Measurements from ENCODE around the gene RPRM. TPM values are rescaled to one million over a fixed set of nuclear protein-coding genes. Genes with fewer than 3 reads are reported as not detected.
"Not testable (repeated sequence)": the region's sequence is repeated elsewhere in the genome, so short reads cannot be mapped to it uniquely, and the experiment has no call there.

The RPRM gene

GRCh38 chr2:153455403-153455802, 23.2 kb downstream of the RPRM start:
- Histone ChIP-seq H3K4me1 (ENCODE audit: control insufficient read depth, insufficient read depth, low read length) (no peaks in the 10 kb centered on the region), H3K27me3 (ENCODE audit: control insufficient read depth, insufficient read depth, low read length) (no peaks in the 10 kb centered on the region), H3K9me3 (replicated peaks; ENCODE audit: low read length) (no peaks in the 10 kb centered on the region), H3K4me2 (ENCODE audit: low read length) (no peak overlapping the region), H3K36me3 (ENCODE audit: insufficient read depth, low read length) (no peaks in the 10 kb centered on the region), H3K4me3 (ENCODE audit: low read length) (no peak overlapping the region), H3K9ac (ENCODE audit: low read depth, low read length) (no peak overlapping the region)

DNA sequence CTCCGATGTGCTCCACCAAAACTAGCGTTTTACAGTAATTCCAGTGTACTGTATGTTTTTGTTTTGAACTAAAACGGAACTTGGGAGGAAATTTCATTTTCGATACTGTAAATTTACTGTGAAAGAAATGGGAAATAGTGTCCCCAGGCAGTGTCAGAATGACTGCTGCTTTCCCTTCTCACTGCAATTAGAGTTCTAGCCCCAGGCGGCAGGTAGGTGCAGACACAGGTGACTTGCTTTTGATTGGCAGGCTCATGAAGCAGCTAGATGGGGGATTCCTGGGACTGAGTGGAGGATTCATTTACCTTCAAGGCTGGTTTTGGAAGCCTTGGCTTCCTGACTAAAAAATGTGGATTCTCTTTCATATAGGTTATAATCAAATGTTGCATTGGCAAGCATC, 27.0 kb downstream of the RPRM start:
- no peaks in the 10 kb centered on the region for H3K27me3 ChIP-seq (ENCODE audit: control insufficient read depth, insufficient read depth, low read length)
- H3K9ac ChIP-seq (ENCODE audit: low read depth, low read length), result no peak overlapping the region
- no peak overlapping the region for H3K4me3 ChIP-seq (ENCODE audit: low read length)
- no peaks in the 10 kb centered on the region for H3K9me3 ChIP-seq (replicated peaks; ENCODE audit: low read length)
- no peaks in the 10 kb centered on the region for H3K36me3 ChIP-seq (ENCODE audit: insufficient read depth, low read length)
- H3K4me1 ChIP-seq (ENCODE audit: control insufficient read depth, insufficient read depth, low read length), result no peaks in the 10 kb centered on the region
- H3K4me2 ChIP-seq (ENCODE audit: low read length), result no peak overlapping the region

DNA sequence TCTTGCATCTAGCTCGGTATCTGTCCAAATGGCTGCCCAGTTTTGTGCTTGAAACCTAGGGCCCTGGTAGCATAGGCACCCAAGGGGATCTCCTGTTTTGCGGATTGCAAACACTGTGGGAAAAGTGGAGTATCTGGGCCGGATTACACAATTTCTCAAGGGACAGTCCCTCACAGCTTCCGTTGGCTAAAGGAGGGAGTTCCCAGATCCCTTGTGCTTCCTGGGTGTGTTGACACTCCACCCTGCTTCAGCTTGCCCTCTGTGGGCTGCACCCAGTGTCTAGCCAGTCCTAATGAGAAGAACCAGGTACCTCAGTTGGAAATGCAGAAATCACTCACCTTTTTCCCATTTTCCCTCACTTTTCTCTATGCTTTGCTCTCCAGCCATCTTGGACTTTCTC, 35.5 kb downstream of the RPRM start:
- H3K36me3 ChIP-seq (ENCODE audit: insufficient read depth, low read length), result no peaks in the 10 kb centered on the region
- H3K4me3 ChIP-seq (ENCODE audit: low read length), result no peak overlapping the region
- no peak overlapping the region for H3K9ac ChIP-seq (ENCODE audit: low read depth, low read length)
- H3K4me2 ChIP-seq (ENCODE audit: low read length), result no peak overlapping the region
- no peaks in the 10 kb centered on the region for H3K4me1 ChIP-seq (ENCODE audit: control insufficient read depth, insufficient read depth, low read length)
- no peaks in the 10 kb centered on the region for H3K27me3 ChIP-seq (ENCODE audit: control insufficient read depth, insufficient read depth, low read length)
- H3K9me3 ChIP-seq (replicated peaks; ENCODE audit: low read length), result no peaks in the 10 kb centered on the region

GRCh38 chr2:153442616-153443015, 35.9 kb downstream of the RPRM start:
- not testable (repeated sequence) for H3K36me3 ChIP-seq (ENCODE audit: insufficient read depth, low read length); H3K9ac ChIP-seq (ENCODE audit: low read depth, low read length); H3K9me3 ChIP-seq (replicated peaks; ENCODE audit: low read length); H3K27me3 ChIP-seq (ENCODE audit: control insufficient read depth, insufficient read depth, low read length); H3K4me2 ChIP-seq (ENCODE audit: low read length); H3K4me1 ChIP-seq (ENCODE audit: control insufficient read depth, insufficient read depth, low read length); H3K4me3 ChIP-seq (ENCODE audit: low read length)

GRCh38 chr2:153440090-153440489, 38.5 kb downstream of the RPRM start:
- H3K4me1 ChIP-seq (ENCODE audit: control insufficient read depth, insufficient read depth, low read length); H3K9me3 ChIP-seq (replicated peaks; ENCODE audit: low read length); H3K9ac ChIP-seq (ENCODE audit: low read depth, low read length); H3K4me3 ChIP-seq (ENCODE audit: low read length); H3K4me2 ChIP-seq (ENCODE audit: low read length); H3K27me3 ChIP-seq (ENCODE audit: control insufficient read depth, insufficient read depth, low read length); H3K36me3 ChIP-seq (ENCODE audit: insufficient read depth, low read length): not testable (repeated sequence)

DNA sequence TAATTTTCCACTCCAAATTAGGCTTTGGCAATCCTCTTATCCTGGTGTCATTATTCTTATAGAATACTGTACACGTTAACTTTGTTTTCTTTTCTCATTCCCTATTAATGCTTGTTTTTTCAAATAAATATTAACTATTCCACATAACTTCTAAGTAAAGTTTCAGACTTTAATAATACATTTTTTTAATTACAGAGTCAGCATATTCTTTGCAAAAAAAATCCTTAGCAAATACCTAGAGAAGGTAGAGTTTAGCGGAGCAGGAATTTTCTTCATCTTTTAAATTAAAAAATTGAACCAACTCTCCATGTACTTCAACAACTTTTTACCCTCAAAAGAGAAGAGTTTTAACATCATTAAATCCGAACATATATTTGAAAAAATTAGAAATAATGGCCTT, 45.2 kb downstream of the RPRM start:
- Histone ChIP-seq H3K4me1 (ENCODE audit: control insufficient read depth, insufficient read depth, low read length) (no peaks in the 10 kb centered on the region), H3K4me2 (ENCODE audit: low read length) (no peak overlapping the region), H3K4me3 (ENCODE audit: low read length) (no peak overlapping the region), H3K36me3 (ENCODE audit: insufficient read depth, low read length) (no peaks in the 10 kb centered on the region), H3K27me3 (ENCODE audit: control insufficient read depth, insufficient read depth, low read length) (no peaks in the 10 kb centered on the region), H3K9me3 (replicated peaks; ENCODE audit: low read length) (no peaks in the 10 kb centered on the region), H3K9ac (ENCODE audit: low read depth, low read length) (no peak overlapping the region)

- no peak overlapping the region for H3K4me2 ChIP-seq (ENCODE audit: low read length)
- no peaks in the 10 kb centered on the region for H3K27me3 ChIP-seq (ENCODE audit: control insufficient read depth, insufficient read depth, low read length)
- peaks cover 4% of the 10 kb centered on the region for H3K9me3 ChIP-seq (replicated peaks; ENCODE audit: low read length)
- H3K4me3 ChIP-seq (ENCODE audit: low read length), result no peak overlapping the region
- H3K36me3 ChIP-seq (ENCODE audit: insufficient read depth, low read length), result no peaks in the 10 kb centered on the region
- H3K9ac ChIP-seq (ENCODE audit: low read depth, low read length), result no peak overlapping the region
- no peaks in the 10 kb centered on the region for H3K4me1 ChIP-seq (ENCODE audit: control insufficient read depth, insufficient read depth, low read length)
Observed at GRCh38 chr2:153432381-153432780, 46.2 kb downstream of the RPRM start.

DNA sequence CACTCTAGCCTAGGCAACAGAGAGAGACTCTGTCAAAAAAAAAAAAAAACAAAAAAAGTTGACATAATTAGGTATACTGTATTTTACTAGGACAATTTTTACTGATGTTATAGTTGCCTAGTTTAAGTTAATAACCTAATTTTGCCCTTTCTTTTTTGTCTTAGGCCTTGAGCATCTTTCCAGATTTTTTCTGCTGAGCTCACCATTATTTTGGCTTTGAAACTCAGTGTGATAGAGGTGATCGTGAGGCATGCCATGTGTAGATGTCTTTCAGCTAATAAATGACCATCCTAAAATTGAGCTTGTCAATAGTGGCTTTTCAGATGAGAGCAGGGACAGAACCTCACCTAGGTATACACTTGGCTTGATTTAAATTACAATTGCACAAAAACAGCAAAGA, 47.4 kb downstream of the RPRM start:
- Histone ChIP-seq H3K9ac (ENCODE audit: low read depth, low read length) (no peak overlapping the region), H3K9me3 (replicated peaks; ENCODE audit: low read length) (peaks cover 4% of the 10 kb centered on the region), H3K4me2 (ENCODE audit: low read length) (no peak overlapping the region), H3K36me3 (ENCODE audit: insufficient read depth, low read length) (no peaks in the 10 kb centered on the region), H3K27me3 (ENCODE audit: control insufficient read depth, insufficient read depth, low read length) (no peaks in the 10 kb centered on the region), H3K4me3 (ENCODE audit: low read length) (no peak overlapping the region), H3K4me1 (ENCODE audit: control insufficient read depth, insufficient read depth, low read length) (no peaks in the 10 kb centered on the region)

Small RNAs within 50 kb of the gene (small RNA-seq; reads per million reads assigned to genes)
- gene RF00275, result not detected

All from skeletal muscle satellite cell (primary cell).